ENCODE results near the gene AKT1. TPM values are rescaled to one million over a fixed set of nuclear protein-coding genes. Genes with fewer than 3 reads are reported as not detected.

AKT1 gene
- total and polyA plus RNA-seq, 2 of the 13 experiments (the other 11 are each of a cell fraction or from before 2014, with no cell fraction given), result 96.2 to 116 TPM

GRCh38 chr14:104756477-104757237, 38.9 kb downstream of the AKT1 start (continued):
- no peak for TF ChIP-seq MLXIP (CRISPR knock-in tag; IDR thresholded peaks at IDR 0.05; ENCODE audit: borderline replicate concordance)
- TF ChIP-seq SMAD9 (CRISPR knock-in tag; IDR thresholded peaks at IDR 0.05), result no peak
- TF ChIP-seq SNAPC2 (CRISPR knock-in tag; IDR thresholded peaks at IDR 0.05), result no peak
- TF ChIP-seq BATF2 (CRISPR knock-in tag; IDR thresholded peaks at IDR 0.05), result no peak
- TF ChIP-seq TEAD3 (CRISPR knock-in tag; optimal IDR thresholded peaks at IDR 0.05; ENCODE audit: borderline replicate concordance), result no peak
- no peak for TF ChIP-seq MXD3 (CRISPR knock-in tag; IDR thresholded peaks at IDR 0.05)
- TF ChIP-seq AGO1 (IDR thresholded peaks at IDR 0.05; ENCODE audit: low read depth, low read length, poor library complexity, severe bottlenecking), result peak; percentile 87
- no peak for TF ChIP-seq BCL3 (CRISPR knock-in tag; IDR thresholded peaks at IDR 0.05)
- TF ChIP-seq ZNF556 (CRISPR knock-in tag; IDR thresholded peaks at IDR 0.05; ENCODE audit: borderline replicate concordance), result no peak
- TF ChIP-seq ZNF777 (CRISPR knock-in tag; IDR thresholded peaks at IDR 0.05), result no peak
- TF ChIP-seq PAF1 (CRISPR knock-in tag; IDR thresholded peaks at IDR 0.05), result peak; percentile 78; the same call in 1 of the 2 replicates
- no peak for TF ChIP-seq SMAD3 (CRISPR knock-in tag; IDR thresholded peaks at IDR 0.05)
- 0 out of 2 replicates have a peak, but pooled peaks have one; percentile 9 for TF ChIP-seq HOXA3 (CRISPR knock-in tag; IDR thresholded peaks at IDR 0.05)
- TF ChIP-seq RBAK (CRISPR knock-in tag; IDR thresholded peaks at IDR 0.05), result no peak
- no peak for TF ChIP-seq NFE2L2 (IDR thresholded peaks at IDR 0.05; ENCODE audit: low read length)
- 0 out of 2 replicates have a peak, but pooled peaks have one; percentile 43 for TF ChIP-seq TMF1 (CRISPR knock-in tag; IDR thresholded peaks at IDR 0.05; ENCODE audit: low read depth)
- TF ChIP-seq SAFB2 (CRISPR knock-in tag; IDR thresholded peaks at IDR 0.05; ENCODE audit: borderline replicate concordance, low read depth), result 0 out of 2 replicates have a peak, but pooled peaks have one; percentile 28
- 0 out of 2 replicates have a peak, but pooled peaks have one; percentile 20 for TF ChIP-seq DNMT1 (CRISPR knock-in tag; IDR thresholded peaks at IDR 0.05)
- TF ChIP-seq SRF (IDR thresholded peaks at IDR 0.05; ENCODE audit: low read depth, low read length), result no peak
- no peak for TF ChIP-seq ATF3 (CRISPR knock-in tag; IDR thresholded peaks at IDR 0.05)
- no peak for TF ChIP-seq ZNF557 (CRISPR knock-in tag; IDR thresholded peaks at IDR 0.05)
- TF ChIP-seq HOXA5 (CRISPR knock-in tag; IDR thresholded peaks at IDR 0.05), result no peak
- no peak for TF ChIP-seq SALL1 (CRISPR knock-in tag; IDR thresholded peaks at IDR 0.05)
- peak; percentile 80 for TF ChIP-seq RBM22 (optimal IDR thresholded peaks at IDR 0.05; ENCODE audit: low read length)
- no peak for TF ChIP-seq ZNF672 (CRISPR knock-in tag; IDR thresholded peaks at IDR 0.05)
